C4-2B (cell line): ENCODE results near the gene PICALM.

ENCODE experiments used
- CTCF ChIP-seq: fragments of 450-650 bp; conservative IDR thresholded peaks from 2 replicates; pipeline ENCODE4 v1.5.1; 2017; ENCODE audit warnings: mild to moderate bottlenecking
- ZFX ChIP-seq: fragments of 450-650 bp; IDR thresholded peaks from 2 replicates; pipeline ENCODE4 v1.6.1; 2017

GRCh38 chr11:86016451-86016850, 52.4 kb downstream of the PICALM start:
- TF ChIP-seq CTCF = no peak
- TF ChIP-seq ZFX = no peak
